Forelimb muscle (tissue), 1 donor: ENCODE measurements around the gene CDK11B. TPM values are rescaled to one million over a fixed set of nuclear protein-coding genes. Genes with fewer than 3 reads are reported as not detected.
"Not testable (repeated sequence)": the region's sequence is repeated elsewhere in the genome, so short reads cannot be mapped to it uniquely, and the experiment has no call there.

Source experiments
- DNase-seq: peaks from one replicate; pipeline ENCODE4 v3.0.0-alpha.2; 2013; ENCODE audit warnings: low read depth
- polyA plus RNA-seq: library from polyadenylated mRNA; unstranded; fragments of 120-200 nt; gene quantifications from one replicate; pipeline ENCODE4 v1.2.1, GENCODE V29; 2013; ENCODE audit not compliant: insufficient read length

CDK11B gene
- polyA plus RNA-seq, 1 donor, result 35.3 TPM

- no peak for DNase-seq
These were observed 24.5 kb upstream of the CDK11B start for GRCh38 chr1:1683104-1683905.

- DNase-seq, result no peak
These were observed 22.1 kb upstream of the CDK11B start for GRCh38 chr1:1680912-1681273.

- no peak for DNase-seq
These were observed 21.5 kb upstream of the CDK11B start for GRCh38 chr1:1680031-1680911.

- no peak for DNase-seq
These were observed 20.0 kb upstream of the CDK11B start for GRCh38 chr1:1678581-1679380.

- DNase-seq, result no peak
These were observed 19.1 kb upstream of the CDK11B start for GRCh38 chr1:1677718-1678580.

- not testable (repeated sequence) for DNase-seq
These were observed 17.3 kb upstream of the CDK11B start for GRCh38 chr1:1676087-1676486.

GRCh38 chr1:1675218-1675617 lies 16.4 kb upstream of the CDK11B start:
- DNase-seq, result not testable (repeated sequence)

- DNase-seq, result not testable (repeated sequence)
These were observed 16.0 kb upstream of the CDK11B start for GRCh38 chr1:1674806-1675205.

- DNase-seq, result no peak
These were observed 13.6 kb upstream of the CDK11B start for GRCh38 chr1:1672181-1672965.

GRCh38 chr1:1671365-1672119 lies 12.7 kb upstream of the CDK11B start:
- DNase-seq, result no peak

- no peak for DNase-seq
These were observed 12.1 kb upstream of the CDK11B start for GRCh38 chr1:1670866-1671265.

GRCh38 chr1:1669468-1670440 lies 10.9 kb upstream of the CDK11B start:
- no peak for DNase-seq

GRCh38 chr1:1666526-1666925 lies 7.7 kb upstream of the CDK11B start:
- no peak for DNase-seq

GRCh38 chr1:1665815-1666251 lies 7.0 kb upstream of the CDK11B start:
- DNase-seq, result no peak

- DNase-seq, result no peak
These were observed 6.4 kb upstream of the CDK11B start for GRCh38 chr1:1664941-1665814.

- not testable (repeated sequence) for DNase-seq
These were observed 5.5 kb upstream of the CDK11B start for GRCh38 chr1:1664318-1664717.
